GM12891 (cell line): ENCODE measurements around the gene HS6ST3.

ENCODE experiments used
- PAX5 ChIP-seq: IDR thresholded peaks from 2 replicates; pipeline ENCODE4 v1.6.1; 2011; ENCODE audit warnings: low read length, moderate library complexity, mild to moderate bottlenecking; ENCODE audit not compliant: insufficient read depth, severe bottlenecking
- POLR2A ChIP-seq: IDR thresholded peaks from 2 replicates; pipeline ENCODE4 v1.6.1; 2011; ENCODE audit warnings: low read depth, low read length, control low read depth
- POLR2AphosphoS5 ChIP-seq: IDR thresholded peaks from 2 replicates; pipeline ENCODE4 v1.6.1; 2011; ENCODE audit warnings: low read depth, low read length, control low read depth
- SPI1 ChIP-seq: IDR thresholded peaks from 2 replicates; pipeline ENCODE4 v1.6.1; 2011; ENCODE audit warnings: low read depth, low read length, control low read depth
- TAF1 ChIP-seq: IDR thresholded peaks from 2 replicates; pipeline ENCODE4 v1.6.1; 2011; ENCODE audit warnings: low read depth, low read length, control low read depth

DNA sequence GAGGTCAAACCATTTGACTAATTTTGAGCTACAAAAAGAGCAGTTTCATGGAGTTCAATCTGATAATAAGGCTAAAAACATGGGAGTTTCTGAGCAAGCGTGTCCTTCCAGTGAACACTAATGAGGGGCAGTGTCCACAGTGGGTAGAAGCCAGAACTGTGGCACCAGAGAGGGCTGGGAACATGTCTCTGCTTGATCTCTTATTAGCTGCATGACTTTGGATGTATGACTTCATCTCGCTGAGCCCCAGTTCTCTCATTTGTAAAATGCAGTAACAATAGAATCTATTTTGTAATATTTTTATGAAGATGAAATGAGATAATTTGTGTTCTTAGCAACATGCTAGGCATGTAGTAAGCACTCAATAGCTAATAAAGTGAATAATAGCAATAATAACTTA, 69.8 kb downstream of the HS6ST3 start:
- TF ChIP-seq POLR2A (no peak), POLR2AphosphoS5 (no peak), TAF1 (no peak), SPI1 (no peak), PAX5 (no peak)
